GM12878 (cell line): ENCODE results near the gene EFHC1. TPM values are rescaled to one million over a fixed set of nuclear protein-coding genes. Genes with fewer than 3 reads are reported as not detected.

ENCODE experiments used
- ATAC-seq: fragments of 200-7000 bp; cut with Tn5 transposase; 3 replicates; pipeline ENCODE4 v1.9.1; 2020; ENCODE audit warnings: mild to moderate bottlenecking, moderate library complexity
- BruUV-seq: library from RNA; stranded (reverse); fragments of 400-500 nt; replicated peaks from 2 replicates; lab custom pipeline; 2021; lab: Mats Ljungman, UMichigan
- CTCF ChIA-PET: fragments of 300-600 bp; sonication (Branson Sonifier 250); formaldehyde crosslinking; extraction: SDS; loops from one replicate; lab custom pipeline; 2021; ENCODE audit warnings: inconsistent platforms; lab: Yijun Ruan, JAX
- POLR2A ChIA-PET: fragments of 350-600 bp; formaldehyde crosslinking; extraction: SDS; loops from one replicate; lab custom pipeline; 2021; ENCODE audit warnings: inconsistent platforms; lab: Charles Lee
- RAD21 ChIA-PET: fragments of 300-600 bp; sonication (Branson Sonifier 250); formaldehyde crosslinking; loops from one replicate; lab custom pipeline; 2023; ENCODE audit warnings: antibody characterized with exemption; ENCODE audit not compliant: unreplicated experiment; lab: Charles Lee
- SMC1A ChIA-PET: fragments of 300-600 bp; sonication (Branson Sonifier 250); formaldehyde crosslinking; loops from one replicate; lab custom pipeline; 2023; ENCODE audit not compliant: unreplicated experiment, uncharacterized antibody; lab: Charles Lee
- DNase-seq: peaks from one replicate; pipeline ENCODE4 v3.0.0-alpha.2; 2011; ENCODE audit warnings: low read depth, low spot score
- FAIRE-seq: peaks from 3 replicates; lab custom pipeline; 2011; peaks lifted over from hg19 to GRCh38; lab: Jason Lieb, UNC
- H2AFZ ChIP-seq: 2 replicates; pipeline ENCODE4 v1.6.0; 2011; ENCODE audit warnings: low read depth, low read length, control low read depth; ENCODE audit not compliant: control insufficient read depth
- H3K27ac ChIP-seq: 2 replicates; pipeline ENCODE4 v1.5.1; 2011; ENCODE audit warnings: control low read depth; ENCODE audit not compliant: control insufficient read depth, insufficient read depth
- H3K27me3 ChIP-seq, 2 experiments: replicated peaks in 1 of 2; 2 replicates each; pipeline versions ENCODE4 v1.6.0 to v1.6.1; 2011; ENCODE audit warnings: low read length in 1 of 2; ENCODE audit not compliant: control insufficient read depth in 2 of 2, insufficient read depth in 2 of 2
- H3K36me3 ChIP-seq, 2 experiments: 2 replicates each; pipeline ENCODE4 v1.5.1; 2011; ENCODE audit warnings: low read length in 1 of 2; ENCODE audit not compliant: control insufficient read depth in 2 of 2, insufficient read depth in 2 of 2
- H3K4me1 ChIP-seq: 2 replicates; pipeline ENCODE4 v1.6.1; 2011; ENCODE audit warnings: mild to moderate bottlenecking, low read length, moderate library complexity, mixed read lengths; ENCODE audit not compliant: control insufficient read depth, insufficient read depth
- H3K4me2 ChIP-seq: 2 replicates; pipeline ENCODE4 v1.6.0; 2011; ENCODE audit warnings: control low read depth; ENCODE audit not compliant: control insufficient read depth, insufficient read depth
- H3K4me3 ChIP-seq: fragments of 200-600 bp; sonication (generic); 2 replicates; pipeline ENCODE4 v1.5.1; 2016
- H3K79me2 ChIP-seq: 2 replicates; pipeline ENCODE4 v1.6.0; 2011; ENCODE audit warnings: low read length; ENCODE audit not compliant: control insufficient read depth, insufficient read depth
- H3K9ac ChIP-seq: 2 replicates; pipeline ENCODE4 v1.8.0; 2011; ENCODE audit warnings: low read length, control low read depth, mixed read lengths; ENCODE audit not compliant: control insufficient read depth, insufficient read depth
- H3K9me3 ChIP-seq: replicated peaks from 3 replicates; pipeline ENCODE4 v1.5.1; 2011; ENCODE audit warnings: mild to moderate bottlenecking, low read length; ENCODE audit not compliant: control insufficient read depth, insufficient read depth
- H4K20me1 ChIP-seq: 2 replicates; pipeline ENCODE4 v1.6.0; 2011; ENCODE audit not compliant: control insufficient read depth, insufficient read depth
- ATF2 ChIP-seq: IDR thresholded peaks from 2 replicates; pipeline ENCODE4 v1.6.1; 2012; ENCODE audit warnings: low read length, inconsistent platforms
- EZH2 ChIP-seq: IDR thresholded peaks from 2 replicates; pipeline ENCODE4 v1.6.1; 2012; ENCODE audit warnings: low read depth, mild to moderate bottlenecking, control low read depth, inconsistent platforms, low read length, borderline replicate concordance; ENCODE audit not compliant: control insufficient read depth
- MTA2 ChIP-seq: fragments of 450-650 bp; IDR thresholded peaks from 2 replicates; pipeline ENCODE4 v1.6.1; 2016; ENCODE audit warnings: low read depth, mild to moderate bottlenecking, moderate library complexity
- POLR2AphosphoS2 ChIP-seq: IDR thresholded peaks from 2 replicates; pipeline ENCODE4 v1.6.1; 2011; ENCODE audit warnings: low read depth, mild to moderate bottlenecking, low read length, improper control_type of control experiment, moderate library complexity
- SMAD1 ChIP-seq: fragments of 450-650 bp; IDR thresholded peaks from 2 replicates; pipeline ENCODE4 v1.6.1; 2018; ENCODE audit warnings: mild to moderate bottlenecking, low read depth; ENCODE audit not compliant: partially characterized antibody
- SPI1 ChIP-seq: IDR thresholded peaks from 2 replicates; pipeline ENCODE4 v1.6.1; 2011; ENCODE audit warnings: low read depth, mild to moderate bottlenecking, low read length, moderate library complexity, borderline replicate concordance; ENCODE audit not compliant: insufficient read depth
- YY1 ChIP-seq: IDR thresholded peaks from 2 replicates; pipeline ENCODE4 v1.6.1; 2011; ENCODE audit warnings: low read depth, mild to moderate bottlenecking, low read length
- ZNF622 ChIP-seq: fragments of 450-650 bp; IDR thresholded peaks from 2 replicates; pipeline ENCODE4 v1.6.1; 2017; ENCODE audit warnings: mild to moderate bottlenecking, inconsistent platforms
- in situ Hi-C: fragments of 300-500 bp; cut with MboI; formaldehyde crosslinking; loops from 9 replicates; pipeline ENCODE4 v1.14.3; 2018; ENCODE audit warnings: mixed read lengths
- intact Hi-C: fragments of 100-400 bp; cut with micrococcal nuclease; formaldehyde crosslinking; loops from one replicate; pipeline ENCODE4 v1.14.2; 2022; ENCODE audit not compliant: unreplicated experiment
- polyA plus RNA-seq, 11 experiments: library from polyadenylated mRNA; depleted of rRNA in 4 of 11; unstranded in 6 of 11; stranded (reverse) in 5 of 11; fragments of >200 nt; fragmentation: Nextera tagmentation in 4 of 11; fragmentation: Illumina TruSeq in 1 of 11; extraction: Ambion mirVana in 4 of 11; extraction: Trizol in 1 of 11; gene quantifications; 1 replicate in 1 of 11; 2 replicates in 10 of 11; pipeline versions ENCODE4 v1.2.1 to v1.2.3, GENCODE V29; 2011 to 2016; ENCODE audit warnings: inconsistent platforms in 2 of 11, missing spikeins in 2 of 11, low read depth in 1 of 11
- total RNA-seq, 4 experiments: library from RNA; depleted of rRNA in 3 of 4; stranded (reverse); fragments of >200 nt in 3 of 4; fragmentation: Illumina TruSeq in 1 of 4; extraction: Trizol in 1 of 4; gene quantifications; 2 replicates each; pipeline versions ENCODE4 v1.2.1 to v1.2.3, GENCODE V29; 2013 to 2021

EFHC1 gene
- total and polyA plus RNA-seq, 10 of the 15 experiments (the other 5 are each of a cell fraction or from before 2014, with no cell fraction given) = 5.5 to 14.5 (median 8.8) TPM

- ChIA-PET RAD21 (interaction anchor here (2.0 kb wide), 1 partner anchor 11 kb away, joined by 6 read pairs; no protein-coding TSS in a partner anchor), CTCF (interaction anchor here (1.1 to 2.0 kb wide), 2 partner anchors 92 to 153 kb away, joined by 3 to 10 read pairs; no protein-coding TSS in a partner anchor), POLR2A (interaction anchor here (1.1 kb wide), 1 partner anchor 14 kb away, joined by 4 read pairs; no protein-coding TSS in a partner anchor), SMC1A (no interaction called here)
- in situ Hi-C loops (no loop called here), intact Hi-C loops (no loop called here)
- Histone ChIP-seq H3K36me3 (peaks cover 10 to 21% of the 10 kb centered on the region in 2 experiments; a peak in 3 of 4 replicates), H3K9me3 (no peaks in the 10 kb centered on the region), H2AFZ (no peak overlapping the region), H3K4me1 (no peaks in the 10 kb centered on the region; the same call in 1 of the 2 replicates), H4K20me1 (no peaks in the 10 kb centered on the region; the same call in 1 of the 2 replicates), H3K79me2 (no peaks in the 10 kb centered on the region), H3K27ac (no peak overlapping the region), H3K27me3 (no peaks in the 10 kb centered on the region), H3K4me3 (no peak overlapping the region), H3K9ac (no peak overlapping the region), H3K4me2 (no peak overlapping the region)
- FAIRE-seq = no peak
- DNase-seq = no peak
- no peak for ATAC-seq
- no TSS peak for BruUV-seq
- TF ChIP-seq EZH2 = no peak
- no peak for TF ChIP-seq MTA2
- no peak for TF ChIP-seq POLR2AphosphoS2
- no peak for TF ChIP-seq SMAD1
- TF ChIP-seq ATF2 = no peak
- no peak for TF ChIP-seq YY1
- TF ChIP-seq ZNF622 = no peak
- no peak for TF ChIP-seq SPI1
Measured at GRCh38 chr6:52510213-52510562, 90.0 kb downstream of the EFHC1 start.
